ENCODE results near the gene GCLM. TPM values are rescaled to one million over a fixed set of nuclear protein-coding genes. Genes with fewer than 3 reads are reported as not detected.
A peak's percentile ranks its signal among the peaks of the same experiment; 100 is the strongest.

The GCLM gene
- total and polyA plus RNA-seq, 2 donors: 6.7 to 12.6 TPM

DNA sequence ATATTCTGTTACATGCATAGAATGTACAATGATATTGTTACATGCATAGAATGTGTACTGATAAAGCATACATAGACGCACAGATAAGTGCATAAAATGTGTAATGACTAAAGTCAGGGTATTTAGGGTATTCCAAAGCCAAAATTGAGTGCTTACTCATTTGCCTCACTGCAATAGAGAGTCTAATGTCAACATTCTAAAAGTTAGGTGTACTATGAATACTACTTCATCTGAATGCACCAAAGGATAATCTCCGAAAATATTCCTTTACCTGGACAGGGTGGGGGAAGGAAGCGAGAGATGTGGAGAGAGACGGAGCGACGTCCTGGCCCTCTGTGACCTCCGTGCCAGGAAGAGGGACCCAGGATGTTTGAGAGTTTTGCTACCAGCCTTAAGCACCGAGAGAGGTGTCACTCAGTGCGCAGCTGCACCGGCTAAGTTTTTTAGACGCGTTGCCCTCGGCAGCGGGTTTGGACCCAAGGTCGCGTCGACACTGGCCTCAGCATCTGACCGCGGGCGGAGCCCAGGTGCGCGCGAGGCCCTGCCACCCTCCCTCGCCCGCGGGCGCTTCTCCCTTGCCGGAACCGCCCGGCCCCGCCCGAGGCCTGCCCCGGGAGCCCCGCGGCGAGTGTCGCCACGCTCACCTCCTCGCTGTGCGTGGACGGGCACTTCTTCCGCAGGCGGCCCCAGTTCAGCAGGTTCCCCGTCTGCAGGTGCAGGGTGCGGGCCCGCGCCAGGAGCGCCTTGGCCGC is 660 bp downstream of the GCLM start:
- WGBS: 1% methylated on average over 49 of the region's 49 CpGs
- no peak for DNase-seq (ENCODE audit: extremely low spot score)
- Histone ChIP-seq H3K36me3 (ENCODE audit: insufficient read depth) (no peaks in the 10 kb centered on the region), H3K27ac (ENCODE audit: low read depth) (peak overlapping the region; percentile 81), H3K4me3 (ENCODE audit: low read depth, low read length) (peak overlapping the region; percentile 95), H3K4me1 (ENCODE audit: insufficient read depth) (no peaks in the 10 kb centered on the region)

- WGBS: 57% methylated on average over 3 of the region's 3 CpGs
- no peak for DNase-seq (ENCODE audit: extremely low spot score)
- Histone ChIP-seq H3K4me3 (ENCODE audit: low read depth, low read length) (no peak overlapping the region), H3K36me3 (ENCODE audit: insufficient read depth) (no peaks in the 10 kb centered on the region), H3K27ac (ENCODE audit: low read depth) (no peak overlapping the region), H3K4me1 (ENCODE audit: insufficient read depth) (no peaks in the 10 kb centered on the region)
Observed at GRCh38 chr1:93907718-93908117, 1.5 kb downstream of the GCLM start.

DNA sequence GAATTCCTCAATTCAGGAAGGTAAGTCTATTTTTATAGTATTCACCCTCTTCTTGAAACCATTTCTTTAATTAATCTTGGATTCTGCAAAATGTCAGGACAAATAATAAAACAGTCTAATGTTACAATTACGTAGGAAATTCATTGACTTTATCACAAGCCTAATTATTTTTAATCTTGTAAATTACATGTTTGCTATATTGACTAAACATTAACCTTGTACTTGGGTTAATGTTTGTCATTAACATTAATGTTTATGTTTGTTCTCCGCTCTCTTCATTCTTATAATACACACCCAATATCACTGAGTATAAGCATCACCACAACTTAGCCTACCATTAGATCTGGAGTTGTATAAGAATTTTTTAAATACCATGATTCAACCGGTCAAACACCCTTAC is 2.8 kb downstream of the GCLM start:
- 95% methylated on average over 3 of the region's 3 CpGs for WGBS
- Histone ChIP-seq H3K4me3 (ENCODE audit: low read depth, low read length) (no peak overlapping the region), H3K36me3 (ENCODE audit: insufficient read depth) (no peaks in the 10 kb centered on the region), H3K4me1 (ENCODE audit: insufficient read depth) (no peaks in the 10 kb centered on the region), H3K27ac (ENCODE audit: low read depth) (no peak overlapping the region)
- no peak for DNase-seq (ENCODE audit: extremely low spot score)

DNA sequence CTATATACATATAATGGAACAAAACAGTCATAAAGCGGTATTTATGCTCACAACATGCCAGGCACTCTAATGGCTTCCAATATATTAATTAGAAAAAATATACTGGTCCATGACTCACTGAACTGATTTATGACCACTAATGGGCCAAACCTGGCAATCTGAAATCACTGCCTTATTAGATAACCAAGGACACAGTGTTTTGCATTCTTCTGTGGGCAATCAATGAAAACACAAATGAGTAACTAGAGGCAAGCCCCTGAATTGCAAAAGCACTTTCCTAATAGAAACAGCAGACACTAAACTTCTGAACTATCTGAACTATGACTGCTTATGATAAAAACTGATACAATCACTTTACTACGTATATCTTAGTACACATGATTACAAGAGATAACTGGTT is 3.5 kb downstream of the GCLM start:
- WGBS: 92% methylated on average over 2 of the region's 2 CpGs
- no peak for DNase-seq (ENCODE audit: extremely low spot score)
- H3K27ac ChIP-seq (ENCODE audit: low read depth): no peak overlapping the region
- H3K36me3 ChIP-seq (ENCODE audit: insufficient read depth): no peaks in the 10 kb centered on the region
- H3K4me3 ChIP-seq (ENCODE audit: low read depth, low read length): no peak overlapping the region
- no peaks in the 10 kb centered on the region for H3K4me1 ChIP-seq (ENCODE audit: insufficient read depth)

DNA sequence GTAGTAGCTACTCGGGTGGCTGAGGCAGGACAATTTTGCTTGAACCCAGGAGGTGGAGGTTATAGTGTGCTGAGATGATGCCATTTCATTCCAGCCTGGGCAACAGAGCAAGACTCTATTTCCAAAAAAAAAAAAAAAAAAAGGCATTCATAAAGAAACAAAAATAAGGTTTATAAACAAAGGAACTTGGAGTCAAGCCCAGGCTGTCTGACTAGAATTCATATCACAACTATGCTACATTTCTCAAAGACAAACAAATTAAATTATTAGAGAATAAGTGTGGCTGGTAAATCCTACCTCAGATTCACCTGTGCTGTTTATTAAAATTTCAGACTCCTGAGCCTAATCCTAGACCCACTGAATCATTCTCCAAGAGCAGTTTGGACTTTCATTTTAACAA is 4.2 kb downstream of the GCLM start:
- DNase-seq (ENCODE audit: extremely low spot score): no peak
- H3K4me3 ChIP-seq (ENCODE audit: low read depth, low read length): no peak overlapping the region
- H3K4me1 ChIP-seq (ENCODE audit: insufficient read depth): no peaks in the 10 kb centered on the region
- WGBS: 86% methylated on average over 1 of the region's 1 CpG
- no peak overlapping the region for H3K27ac ChIP-seq (ENCODE audit: low read depth)
- H3K36me3 ChIP-seq (ENCODE audit: insufficient read depth): no peaks in the 10 kb centered on the region

DNA sequence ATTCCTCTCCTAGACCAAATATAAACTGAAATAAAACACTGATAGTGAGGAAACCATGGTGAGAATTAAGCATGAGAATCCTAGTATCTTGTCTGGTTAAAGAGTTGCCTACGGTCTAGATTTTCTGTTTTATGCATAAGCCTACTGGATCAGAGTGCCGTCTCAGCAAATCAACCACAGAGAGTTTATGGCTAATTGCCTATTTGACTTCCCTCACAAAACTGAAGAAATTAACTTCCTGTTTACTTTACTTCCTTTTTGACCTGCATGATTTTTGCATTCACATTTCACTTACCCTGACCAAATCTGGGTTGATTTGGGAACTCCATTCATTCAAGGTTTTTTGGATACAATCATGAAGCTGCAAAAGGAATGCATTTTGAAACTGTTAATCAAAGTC is 5.0 kb downstream of the GCLM start:
- Histone ChIP-seq H3K4me3 (ENCODE audit: low read depth, low read length) (no peak overlapping the region), H3K27ac (ENCODE audit: low read depth) (no peak overlapping the region), H3K4me1 (ENCODE audit: insufficient read depth) (no peaks in the 10 kb centered on the region), H3K36me3 (ENCODE audit: insufficient read depth) (no peaks in the 10 kb centered on the region)
- WGBS: 66% methylated on average over 2 of the region's 2 CpGs
- DNase-seq (ENCODE audit: extremely low spot score): no peak

- Histone ChIP-seq H3K27ac (ENCODE audit: low read depth) (no peak overlapping the region), H3K36me3 (ENCODE audit: insufficient read depth) (no peaks in the 10 kb centered on the region), H3K4me3 (ENCODE audit: low read depth, low read length) (no peak overlapping the region), H3K4me1 (ENCODE audit: insufficient read depth) (no peaks in the 10 kb centered on the region)
- DNase-seq (ENCODE audit: extremely low spot score): no peak
- 100% methylated on average over 3 of the region's 3 CpGs for WGBS
Observed at GRCh38 chr1:93900723-93901504, 8.3 kb downstream of the GCLM start.

DNA sequence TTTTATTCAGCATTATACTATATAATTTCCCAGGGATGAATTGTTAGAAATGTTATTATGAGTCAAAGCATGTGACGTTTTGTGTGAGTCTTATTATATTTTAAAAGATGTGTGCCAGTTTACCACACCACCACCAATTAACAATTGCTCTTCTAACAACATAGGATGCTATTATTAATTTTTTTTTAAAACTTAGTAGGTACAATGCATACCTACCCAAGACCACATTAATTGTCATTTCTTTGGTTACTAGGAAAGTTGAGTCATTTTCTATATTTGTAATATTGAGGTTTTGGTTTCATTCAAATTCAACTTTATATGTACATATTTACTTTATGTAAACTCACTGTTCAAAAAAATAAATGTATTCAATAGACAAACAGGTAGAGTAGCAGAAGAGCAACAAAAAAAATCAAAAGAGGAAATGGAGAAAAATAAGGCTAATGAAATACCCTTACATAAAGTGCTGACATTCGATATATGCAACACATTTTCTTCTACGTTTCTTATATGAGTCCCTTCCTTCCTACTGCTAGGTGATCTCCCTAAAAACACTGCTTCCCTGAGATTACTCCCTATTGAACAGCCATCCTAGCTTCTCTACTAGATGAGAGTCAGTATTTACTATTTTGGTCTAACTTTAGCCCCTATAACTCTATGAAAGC is 9.6 kb downstream of the GCLM start:
- Histone ChIP-seq H3K36me3 (ENCODE audit: insufficient read depth) (no peaks in the 10 kb centered on the region), H3K4me1 (ENCODE audit: insufficient read depth) (no peaks in the 10 kb centered on the region), H3K27ac (ENCODE audit: low read depth) (no peak overlapping the region), H3K4me3 (ENCODE audit: low read depth, low read length) (no peak overlapping the region)
- 92% methylated on average over 3 of the region's 3 CpGs for WGBS
- no peak for DNase-seq (ENCODE audit: extremely low spot score)

- no peak overlapping the region for H3K27ac ChIP-seq (ENCODE audit: low read depth)
- no peak overlapping the region for H3K4me3 ChIP-seq (ENCODE audit: low read depth, low read length)
- DNase-seq (ENCODE audit: extremely low spot score): no peak
- WGBS: 69% methylated on average over 6 of the region's 6 CpGs
- H3K36me3 ChIP-seq (ENCODE audit: insufficient read depth): no peaks in the 10 kb centered on the region
- H3K4me1 ChIP-seq (ENCODE audit: insufficient read depth): no peaks in the 10 kb centered on the region
Observed at GRCh38 chr1:93888900-93889299, 20.3 kb downstream of the GCLM start.

DNA sequence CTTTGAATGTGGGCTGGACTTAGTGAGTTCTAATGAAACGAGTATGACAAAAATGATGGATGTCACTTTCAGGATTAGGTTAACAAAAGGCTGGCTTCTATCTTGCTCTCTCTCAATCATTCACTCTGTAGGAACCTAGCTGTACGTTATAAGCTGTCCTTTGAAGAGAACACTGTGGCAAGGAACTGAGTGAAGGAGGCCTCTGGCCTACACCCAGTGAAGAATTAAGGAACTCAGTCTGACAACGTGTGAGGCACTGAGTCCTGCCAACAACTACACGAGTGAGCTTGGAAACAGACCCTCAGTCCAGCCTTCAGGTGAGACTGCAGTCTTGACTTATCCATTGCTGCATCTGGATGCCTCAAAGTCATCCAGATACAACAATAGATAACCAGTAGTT is 27.0 kb downstream of the GCLM start:
- DNase-seq (ENCODE audit: extremely low spot score): no peak
- 78% methylated on average over 4 of the region's 4 CpGs for WGBS
- Histone ChIP-seq H3K4me3 (ENCODE audit: low read depth, low read length) (no peak overlapping the region), H3K27ac (ENCODE audit: low read depth) (no peak overlapping the region), H3K36me3 (ENCODE audit: insufficient read depth) (peaks cover 1% of the 10 kb centered on the region), H3K4me1 (ENCODE audit: insufficient read depth) (no peaks in the 10 kb centered on the region)

GRCh38 chr1:93880731-93881130 is 28.5 kb downstream of the GCLM start:
- Histone ChIP-seq H3K4me3 (ENCODE audit: low read depth, low read length) (no peak overlapping the region), H3K4me1 (ENCODE audit: insufficient read depth) (no peaks in the 10 kb centered on the region), H3K27ac (ENCODE audit: low read depth) (no peak overlapping the region), H3K36me3 (ENCODE audit: insufficient read depth) (peaks cover 1% of the 10 kb centered on the region)
- DNase-seq (ENCODE audit: extremely low spot score): no peak
- WGBS: 93% methylated on average over 2 of the region's 2 CpGs

DNA sequence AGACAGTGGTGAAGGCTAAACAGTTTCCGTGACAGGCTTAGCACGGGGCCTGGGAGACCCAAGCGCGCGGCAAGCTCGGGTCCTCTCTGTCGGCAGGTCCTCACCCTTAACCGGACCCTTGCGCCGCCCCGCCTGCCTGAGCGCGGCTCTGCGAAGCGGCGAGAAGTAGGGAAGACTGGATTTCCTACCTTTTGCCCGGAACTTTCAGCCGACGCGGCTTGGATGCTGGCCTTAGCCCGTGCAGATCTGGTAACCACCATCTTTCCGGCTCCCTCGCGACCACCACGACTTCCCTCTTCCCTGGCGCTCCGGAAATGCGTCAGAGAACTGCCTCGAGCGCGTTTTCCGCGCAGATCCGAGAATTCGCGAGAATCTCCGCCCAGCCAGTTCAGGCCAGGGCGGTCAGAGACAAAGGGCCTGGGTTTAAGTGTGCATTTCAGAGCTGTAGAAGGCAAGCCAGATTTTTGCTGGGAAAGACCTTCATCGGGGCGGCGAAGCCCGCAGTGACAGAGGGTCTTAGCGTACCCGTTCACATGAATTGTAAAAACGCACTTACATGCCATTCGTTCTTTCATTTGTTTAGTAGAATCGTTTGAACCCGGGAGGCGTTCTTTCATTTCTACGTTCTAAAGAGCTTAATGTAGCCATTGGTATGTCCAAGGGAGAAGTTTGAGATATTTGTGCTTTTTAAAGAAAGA is 30.2 kb downstream of the GCLM start, which contains the start of gene DNTTIP2:
DNTTIP2 (minus strand) TSS at position 318 of the 698 bp plus-strand sequence; CDS start at position 260, 58 bp downstream.
- Histone ChIP-seq H3K36me3 (ENCODE audit: insufficient read depth) (peaks cover 1% of the 10 kb centered on the region), H3K27ac (ENCODE audit: low read depth) (peak within 1 kb of the TSS; percentile 96), H3K4me3 (ENCODE audit: low read depth, low read length) (peak within 1 kb of the TSS; percentile 87), H3K4me1 (ENCODE audit: insufficient read depth) (no peaks in the 10 kb centered on the region)
- under 1% methylated on average over 50 of the region's 50 CpGs for WGBS
- DNase-seq (ENCODE audit: extremely low spot score): peak; percentile 92

GRCh38 chr1:93878501-93878888 is 30.7 kb downstream of the GCLM start:
- Histone ChIP-seq H3K36me3 (ENCODE audit: insufficient read depth) (peaks cover 1% of the 10 kb centered on the region), H3K27ac (ENCODE audit: low read depth) (peak overlapping the region; percentile 96), H3K4me1 (ENCODE audit: insufficient read depth) (no peaks in the 10 kb centered on the region), H3K4me3 (ENCODE audit: low read depth, low read length) (peak overlapping the region; percentile 87)
- DNase-seq (ENCODE audit: extremely low spot score): no peak
- WGBS: under 1% methylated on average over 20 of the region's 20 CpGs

Data from urinary bladder (tissue), 4 donors.